T-helper 17 cell (primary cell): ENCODE data around the gene MOGAT2. TPM values are rescaled to one million over a fixed set of nuclear protein-coding genes. Genes with fewer than 3 reads are reported as not detected.
A peak's percentile ranks its signal among the peaks of the same experiment; 100 is the strongest.
"Not testable (repeated sequence)": the region's sequence is repeated elsewhere in the genome, so short reads cannot be mapped to it uniquely, and the experiment has no call there.

Experiments
- ATAC-seq: fragments of 150-1000 bp; cut with Tn5 transposase; 2 replicates; pipeline ENCODE4 v1.10.0; 2021; ENCODE audit warnings: mild to moderate bottlenecking, moderate library complexity
- DNase-seq, 3 donors: peaks; one replicate each; pipeline versions ENCODE4 v3.0.0 to v3.0.0-alpha.2; 2020 to 2021
- H3K9me3 ChIP-seq: one replicate; pipeline ENCODE4 v1.7.0; 2013; ENCODE audit warnings: low read length, mild to moderate bottlenecking; ENCODE audit not compliant: control insufficient read depth, poor library complexity, severe bottlenecking
- H3K27ac Mint-ChIP-seq: one replicate; pipeline ENCODE4 v1.8.0; 2022; ENCODE audit warnings: mild to moderate bottlenecking, moderate library complexity, mixed read lengths
- H3K27me3 Mint-ChIP-seq: one replicate; pipeline ENCODE4 v1.8.0; 2022; ENCODE audit warnings: mixed read lengths
- H3K36me3 Mint-ChIP-seq: one replicate; pipeline ENCODE4 v1.8.0; 2022; ENCODE audit warnings: low read depth, mixed read lengths
- H3K4me1 Mint-ChIP-seq: one replicate; pipeline ENCODE4 v1.8.0; 2022; ENCODE audit warnings: mild to moderate bottlenecking, mixed read lengths
- H3K4me3 Mint-ChIP-seq: one replicate; pipeline ENCODE4 v1.8.0; 2022; ENCODE audit warnings: mild to moderate bottlenecking, moderate library complexity, mixed read lengths
- total RNA-seq, 4 donors: library from RNA in 2 of 4; stranded (reverse) in 2 of 4; gene quantifications; one replicate each; pipeline ENCODE4 v1.2.3 and lab custom pipeline; 2022 to 2026

Gene MOGAT2
- not detected for total RNA-seq
- total RNA-seq (lab: John Stamatoyannopoulos, UW): 0 reads per million in 2 donors

DNA sequence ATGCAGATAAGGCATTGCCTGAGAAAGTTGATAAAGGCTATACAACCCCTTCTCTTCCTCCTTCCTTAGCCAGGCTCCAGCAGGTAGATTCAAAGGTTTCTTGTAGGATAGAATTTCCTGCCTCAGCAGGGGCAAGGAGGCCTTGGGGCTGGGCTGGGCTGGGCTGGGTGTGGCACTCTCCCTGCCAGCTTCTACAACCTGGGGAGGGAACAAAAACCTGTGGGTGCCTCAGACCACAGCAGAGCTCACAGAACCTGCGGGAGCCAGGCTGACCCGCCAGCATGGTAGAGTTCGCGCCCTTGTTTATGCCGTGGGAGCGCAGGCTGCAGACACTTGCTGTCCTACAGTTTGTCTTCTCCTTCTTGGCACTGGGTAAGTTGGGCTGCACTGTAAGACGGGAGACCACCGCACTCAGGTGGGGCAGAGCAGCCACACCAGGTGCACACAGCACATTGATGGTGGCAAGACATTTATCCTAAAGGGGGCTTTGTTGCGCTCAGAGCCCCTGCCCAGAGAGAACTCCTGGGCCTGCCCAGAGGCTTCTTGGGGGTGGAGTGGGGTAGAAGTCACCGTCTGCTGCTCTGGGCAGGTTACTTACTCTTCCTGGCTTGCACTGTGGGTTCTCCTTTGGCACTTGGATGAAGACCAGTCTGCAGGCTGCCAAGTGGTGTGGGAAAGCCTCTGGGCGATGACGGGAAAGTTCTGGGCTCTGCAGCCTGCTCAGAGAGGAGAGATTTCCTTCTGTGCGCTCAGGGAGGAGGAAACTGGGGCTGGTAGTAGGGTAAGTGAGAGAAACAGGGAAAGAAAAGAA, at the start of gene MOGAT2:
Gene MOGAT2 (plus strand): TSS at position 231 of the 811 bp plus-strand sequence. CDS start 51 bp downstream, at position 282.
- no peaks in the 10 kb centered on the region for H3K9me3 ChIP-seq
- H3K27me3 Mint-ChIP-seq: peaks cover 6% of the 10 kb centered on the region
- no peak for DNase-seq
- peaks cover 11% of the 10 kb centered on the region for H3K4me1 Mint-ChIP-seq
- no peak for ATAC-seq
- H3K36me3 Mint-ChIP-seq: no peaks in the 10 kb centered on the region
- no peak within 1 kb of the TSS for H3K4me3 Mint-ChIP-seq
- H3K27ac Mint-ChIP-seq: peak within 1 kb of the TSS; percentile 21

GRCh38 chr11:75668451-75669297, 49.0 kb upstream of the MOGAT2 start, which contains the start of gene MAP6:
Gene MAP6, minus strand, starts transcription at chr11:75669038. Its CDS starts 669 bp downstream, at chr11:75668369.
- DNase-seq (peak in 1 of 3 donors; percentile 16), ATAC-seq (peak; percentile 55)
- Mint-ChIP-seq H3K4me1 (peaks cover 10% of the 10 kb centered on the region), H3K27ac (no peak within 1 kb of the TSS), H3K4me3 (peak within 1 kb of the TSS; percentile 92), H3K36me3 (peaks cover 5% of the 10 kb centered on the region), H3K27me3 (peaks cover 76% of the 10 kb centered on the region)
- H3K9me3 ChIP-seq: no peaks in the 10 kb centered on the region

- H3K4me3 Mint-ChIP-seq: no peak overlapping the region
- peaks cover 42% of the 10 kb centered on the region for H3K27me3 Mint-ChIP-seq
- no peaks in the 10 kb centered on the region for H3K9me3 ChIP-seq
- peaks cover 2% of the 10 kb centered on the region for H3K36me3 Mint-ChIP-seq
- ATAC-seq: peak; percentile 25
- no peak overlapping the region for H3K27ac Mint-ChIP-seq
- peaks cover 4% of the 10 kb centered on the region for H3K4me1 Mint-ChIP-seq
- no peak for DNase-seq
Observed at GRCh38 chr11:75673977-75674582, 43.6 kb upstream of the MOGAT2 start.

DNA sequence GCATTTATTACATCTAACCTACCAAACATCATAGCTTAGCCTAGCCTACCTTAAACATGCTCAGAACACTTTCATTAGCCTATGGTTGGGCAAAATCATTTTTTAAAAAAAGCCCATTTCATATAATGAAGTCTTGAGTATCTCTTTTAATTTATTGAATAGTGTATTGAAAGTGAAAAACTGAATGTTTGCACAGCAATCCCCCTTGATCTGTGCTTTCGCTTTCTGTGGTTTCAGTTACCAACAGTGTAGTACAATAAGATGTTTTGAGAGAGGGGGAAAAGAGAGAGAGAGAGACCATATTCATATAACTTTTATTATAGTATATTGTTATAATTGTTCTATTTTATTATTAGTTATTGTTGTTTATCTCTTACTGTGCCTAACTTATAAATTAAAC, 40.4 kb upstream of the MOGAT2 start:
- no peaks in the 10 kb centered on the region for H3K36me3 Mint-ChIP-seq
- H3K4me3 Mint-ChIP-seq: no peak overlapping the region
- H3K27ac Mint-ChIP-seq: no peak overlapping the region
- H3K9me3 ChIP-seq: no peaks in the 10 kb centered on the region
- DNase-seq (no peak), ATAC-seq (no peak)
- H3K27me3 Mint-ChIP-seq: peaks cover 20% of the 10 kb centered on the region
- H3K4me1 Mint-ChIP-seq: peaks cover 4% of the 10 kb centered on the region

GRCh38 chr11:75677909-75678308, 39.7 kb upstream of the MOGAT2 start:
- peaks cover 21% of the 10 kb centered on the region for H3K27me3 Mint-ChIP-seq
- ATAC-seq (no peak), DNase-seq (no peak)
- peaks cover 4% of the 10 kb centered on the region for H3K4me1 Mint-ChIP-seq
- H3K9me3 ChIP-seq: no peaks in the 10 kb centered on the region
- H3K4me3 Mint-ChIP-seq: no peak overlapping the region
- no peak overlapping the region for H3K27ac Mint-ChIP-seq
- no peaks in the 10 kb centered on the region for H3K36me3 Mint-ChIP-seq

- peaks cover 4% of the 10 kb centered on the region for H3K4me1 Mint-ChIP-seq
- no peak overlapping the region for H3K4me3 Mint-ChIP-seq
- H3K27me3 Mint-ChIP-seq: peaks cover 30% of the 10 kb centered on the region
- H3K27ac Mint-ChIP-seq: no peak overlapping the region
- DNase-seq (no peak), ATAC-seq (no peak)
- H3K36me3 Mint-ChIP-seq: no peaks in the 10 kb centered on the region
- H3K9me3 ChIP-seq: no peaks in the 10 kb centered on the region
Observed at GRCh38 chr11:75678620-75679259, 38.9 kb upstream of the MOGAT2 start.

DNA sequence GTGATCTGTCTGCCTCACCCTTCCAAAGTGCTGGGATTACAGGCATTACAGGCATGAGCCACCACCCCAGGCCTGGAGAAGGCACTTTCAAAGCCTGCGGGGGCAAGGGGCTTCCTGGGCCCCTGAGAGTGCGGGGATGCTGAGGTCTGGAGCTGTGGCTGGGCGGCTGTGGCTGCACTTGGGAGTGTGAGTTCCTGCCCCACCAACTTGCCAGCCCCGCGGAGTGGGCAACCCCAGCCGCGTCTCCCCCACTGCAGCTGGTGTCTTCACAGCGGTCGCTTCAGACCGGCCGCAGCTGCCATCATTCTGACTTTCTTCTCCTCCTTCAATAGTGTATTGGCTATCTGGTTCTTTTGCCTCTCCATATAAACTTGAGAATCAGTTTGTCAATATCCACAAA, 38.1 kb upstream of the MOGAT2 start:
- H3K9me3 ChIP-seq: no peaks in the 10 kb centered on the region
- DNase-seq: no peak
- H3K4me1 Mint-ChIP-seq: peaks cover 2% of the 10 kb centered on the region
- no peak overlapping the region for H3K27ac Mint-ChIP-seq
- no peak for ATAC-seq
- H3K36me3 Mint-ChIP-seq: no peaks in the 10 kb centered on the region
- H3K27me3 Mint-ChIP-seq: peaks cover 33% of the 10 kb centered on the region
- H3K4me3 Mint-ChIP-seq: no peak overlapping the region

DNA sequence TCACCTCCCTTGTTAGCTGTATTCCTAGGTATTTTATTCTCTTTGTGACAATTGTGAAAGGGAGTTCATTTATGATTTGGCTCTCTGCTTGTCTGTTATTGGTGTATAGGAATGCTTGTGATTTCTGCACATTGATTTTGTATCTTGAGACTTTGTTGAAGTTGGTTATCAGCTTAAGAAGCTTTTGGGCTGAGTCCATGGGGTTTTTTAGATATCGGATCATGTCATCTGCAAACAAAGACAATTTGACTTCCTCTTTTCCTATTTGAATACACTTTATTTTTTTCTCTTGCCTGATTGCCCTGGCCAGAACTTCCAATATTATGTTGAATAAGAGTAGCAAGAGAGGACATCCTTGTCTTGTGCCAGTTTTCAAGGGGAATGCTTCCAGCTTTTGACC, 33.8 kb upstream of the MOGAT2 start:
- DNase-seq, H3K4me3 Mint-ChIP-seq, H3K27ac Mint-ChIP-seq, H3K9me3 ChIP-seq, H3K36me3 Mint-ChIP-seq, H3K4me1 Mint-ChIP-seq, ATAC-seq: not testable (repeated sequence)
- H3K27me3 Mint-ChIP-seq: peaks cover 29% of the 10 kb centered on the region

GRCh38 chr11:75689863-75690609, 27.6 kb upstream of the MOGAT2 start:
- ATAC-seq: peak; percentile 75
- peaks cover 2% of the 10 kb centered on the region for H3K36me3 Mint-ChIP-seq
- DNase-seq: no peak
- H3K27ac Mint-ChIP-seq: no peak overlapping the region
- H3K27me3 Mint-ChIP-seq: peaks cover 39% of the 10 kb centered on the region
- no peaks in the 10 kb centered on the region for H3K4me1 Mint-ChIP-seq
- H3K9me3 ChIP-seq: peaks cover 2% of the 10 kb centered on the region
- H3K4me3 Mint-ChIP-seq: no peak overlapping the region

DNA sequence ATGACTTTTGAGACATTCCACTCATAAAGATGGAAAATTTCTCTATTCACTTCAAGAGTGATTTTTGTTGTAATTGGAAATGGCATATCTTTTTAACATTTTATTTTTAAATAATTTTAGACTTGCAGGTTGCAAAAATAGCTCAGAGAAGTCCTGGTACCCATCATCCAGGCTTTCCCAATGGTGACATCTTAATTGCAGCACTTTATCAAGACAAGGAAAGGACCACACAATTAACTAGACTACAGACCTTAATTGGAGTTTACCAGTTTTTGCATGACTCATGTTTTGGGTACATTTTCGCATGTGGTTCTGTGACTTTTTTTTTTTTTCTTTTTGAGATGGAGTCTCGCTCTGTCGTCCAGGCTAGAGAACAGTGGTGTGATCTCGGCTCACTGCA, 25.8 kb upstream of the MOGAT2 start:
- H3K36me3 Mint-ChIP-seq: peaks cover 8% of the 10 kb centered on the region
- no peak overlapping the region for H3K27ac Mint-ChIP-seq
- DNase-seq: no peak
- ATAC-seq: no peak
- peaks cover 56% of the 10 kb centered on the region for H3K27me3 Mint-ChIP-seq
- H3K4me3 Mint-ChIP-seq: no peak overlapping the region
- no peaks in the 10 kb centered on the region for H3K9me3 ChIP-seq
- no peaks in the 10 kb centered on the region for H3K4me1 Mint-ChIP-seq

- no peak overlapping the region for H3K27ac Mint-ChIP-seq
- no peaks in the 10 kb centered on the region for H3K9me3 ChIP-seq
- DNase-seq (no peak), ATAC-seq (no peak)
- peaks cover 79% of the 10 kb centered on the region for H3K27me3 Mint-ChIP-seq
- H3K36me3 Mint-ChIP-seq: peaks cover 13% of the 10 kb centered on the region
- H3K4me1 Mint-ChIP-seq: no peaks in the 10 kb centered on the region
- H3K4me3 Mint-ChIP-seq: no peak overlapping the region
Observed at GRCh38 chr11:75697906-75698581, 19.6 kb upstream of the MOGAT2 start.

DNA sequence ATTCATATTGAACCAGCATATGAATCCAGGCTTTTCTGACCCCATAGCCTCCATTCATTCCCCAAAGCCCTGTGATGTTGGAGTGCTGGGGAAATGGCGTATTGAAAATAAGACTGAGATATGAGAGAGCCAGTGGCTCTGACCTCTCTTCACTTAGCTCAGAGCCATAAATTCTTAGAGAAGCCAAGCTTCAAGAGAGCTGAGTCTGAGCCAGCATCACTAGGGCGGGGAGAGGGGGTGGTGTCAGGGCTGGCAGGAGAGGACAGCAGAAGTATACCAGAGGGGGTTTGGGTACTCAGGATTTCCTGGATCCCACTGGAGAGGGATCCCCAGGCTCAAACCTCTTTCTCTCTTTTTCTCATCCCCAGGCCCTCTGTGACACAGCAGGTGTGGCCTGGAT, 16.7 kb upstream of the MOGAT2 start:
- Mint-ChIP-seq H3K27me3 (peaks cover 69% of the 10 kb centered on the region), H3K4me1 (peaks cover 7% of the 10 kb centered on the region), H3K4me3 (no peak overlapping the region), H3K27ac (no peak overlapping the region), H3K36me3 (peaks cover 13% of the 10 kb centered on the region)
- DNase-seq: no peak
- no peak for ATAC-seq
- no peaks in the 10 kb centered on the region for H3K9me3 ChIP-seq
